ENCODE results near the gene ZZZ3. TPM values are rescaled to one million over a fixed set of nuclear protein-coding genes. Genes with fewer than 3 reads are reported as not detected.

ZZZ3 gene
- total RNA-seq, 4 donors from 2014 or later, result 36.6 to 182 (median 79.6) TPM

DNA sequence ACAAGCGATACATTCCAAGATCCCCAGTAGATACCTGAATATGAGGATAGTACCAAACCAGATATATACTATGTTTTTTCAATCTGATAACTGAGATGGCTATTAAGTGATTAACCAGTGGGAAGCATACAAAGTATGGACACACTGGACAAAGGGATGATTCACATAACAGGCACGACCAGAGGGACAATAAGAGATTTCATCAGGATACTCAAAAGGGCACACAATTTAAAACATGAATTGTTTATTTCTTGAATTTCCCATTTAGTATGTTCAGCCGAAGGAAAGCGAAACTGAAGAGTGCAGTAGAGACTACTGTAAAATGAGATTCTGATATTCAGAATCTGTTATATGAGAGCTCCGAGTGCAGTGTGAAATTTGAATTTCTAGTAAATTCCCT, 10.6 kb downstream of the ZZZ3 start:
- Histone ChIP-seq H3K36me3 (no peaks in the 10 kb centered on the region), H3K9me3 (no peaks in the 10 kb centered on the region), H3K27me3 (no peaks in the 10 kb centered on the region), H3K4me1 (peaks cover 0 to 11% of the 10 kb centered on the region in 2 donors), H3K27ac (no peak overlapping the region), H3K4me3 (no peak overlapping the region)
- DNase-seq, result no peak
- intact Hi-C loops (cut with DNase I; ENCODE audit: low total_unique reads), result no loop called here
- TF ChIP-seq, protein P1, sequence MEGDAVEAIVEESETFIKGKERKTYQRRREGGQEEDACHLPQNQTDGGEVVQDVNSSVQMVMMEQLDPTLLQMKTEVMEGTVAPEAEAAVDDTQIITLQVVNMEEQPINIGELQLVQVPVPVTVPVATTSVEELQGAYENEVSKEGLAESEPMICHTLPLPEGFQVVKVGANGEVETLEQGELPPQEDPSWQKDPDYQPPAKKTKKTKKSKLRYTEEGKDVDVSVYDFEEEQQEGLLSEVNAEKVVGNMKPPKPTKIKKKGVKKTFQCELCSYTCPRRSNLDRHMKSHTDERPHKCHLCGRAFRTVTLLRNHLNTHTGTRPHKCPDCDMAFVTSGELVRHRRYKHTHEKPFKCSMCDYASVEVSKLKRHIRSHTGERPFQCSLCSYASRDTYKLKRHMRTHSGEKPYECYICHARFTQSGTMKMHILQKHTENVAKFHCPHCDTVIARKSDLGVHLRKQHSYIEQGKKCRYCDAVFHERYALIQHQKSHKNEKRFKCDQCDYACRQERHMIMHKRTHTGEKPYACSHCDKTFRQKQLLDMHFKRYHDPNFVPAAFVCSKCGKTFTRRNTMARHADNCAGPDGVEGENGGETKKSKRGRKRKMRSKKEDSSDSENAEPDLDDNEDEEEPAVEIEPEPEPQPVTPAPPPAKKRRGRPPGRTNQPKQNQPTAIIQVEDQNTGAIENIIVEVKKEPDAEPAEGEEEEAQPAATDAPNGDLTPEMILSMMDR (IDR thresholded peaks at IDR 0.05), result no peak
- TF ChIP-seq POLR2A (IDR thresholded peaks at IDR 0.05), result no peak

DNA sequence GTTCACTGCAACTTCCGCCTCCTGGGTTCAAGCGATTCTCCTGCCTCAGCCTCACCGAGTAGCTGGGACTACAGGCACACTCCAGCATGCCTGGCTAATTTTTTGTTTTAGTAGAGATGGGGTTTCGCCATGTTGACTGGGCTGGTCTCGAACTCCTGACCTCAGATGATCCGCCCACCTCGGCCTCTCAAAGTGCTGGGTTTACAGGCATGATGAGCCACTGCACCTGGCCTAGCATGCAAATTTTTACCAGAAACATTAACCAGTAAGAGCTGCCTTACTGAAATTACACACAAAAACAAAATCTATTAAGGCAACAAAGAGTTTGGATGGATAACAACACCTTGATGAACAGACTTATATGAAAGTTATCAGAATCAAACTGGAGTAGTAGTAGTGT, 12.1 kb downstream of the ZZZ3 start:
- TF ChIP-seq, protein P1 (IDR thresholded peaks at IDR 0.05), result no peak
- TF ChIP-seq POLR2A (IDR thresholded peaks at IDR 0.05), result no peak
- H3K9me3 ChIP-seq, result no peaks in the 10 kb centered on the region
- H3K4me3 ChIP-seq, result no peak overlapping the region
- no peaks in the 10 kb centered on the region for H3K27me3 ChIP-seq
- no peak overlapping the region for H3K27ac ChIP-seq
- H3K4me1 ChIP-seq, result peaks cover 0 to 9% of the 10 kb centered on the region in 2 donors
- no peak for DNase-seq
- H3K36me3 ChIP-seq, result no peaks in the 10 kb centered on the region
- intact Hi-C loops (cut with DNase I; ENCODE audit: low total_unique reads), result no loop called here

DNA sequence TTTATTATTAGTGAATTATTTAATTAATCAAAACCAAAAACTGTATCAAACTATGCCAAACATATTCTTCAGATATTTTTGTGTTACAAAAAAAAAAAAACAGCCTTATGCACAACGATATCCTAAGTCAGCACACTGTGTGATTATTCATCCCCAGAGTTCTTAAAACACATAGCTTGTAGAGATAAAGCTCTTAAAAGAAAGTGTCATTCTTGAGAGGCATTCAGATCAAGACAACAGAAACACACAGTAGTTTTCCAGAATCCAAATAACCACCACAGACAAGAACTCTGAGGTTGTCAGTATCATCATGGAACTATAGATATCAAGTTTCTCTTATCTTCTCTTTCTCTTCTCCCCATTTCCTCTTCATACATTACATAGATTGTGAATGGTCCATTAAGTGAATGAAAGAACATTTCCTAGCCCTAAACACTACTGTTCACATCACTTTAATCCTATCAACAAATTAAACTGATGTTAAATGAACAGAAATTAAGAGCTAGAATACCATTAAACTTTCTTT, 13.5 kb downstream of the ZZZ3 start:
- peaks cover 0 to 9% of the 10 kb centered on the region in 2 donors for H3K4me1 ChIP-seq
- no peak overlapping the region for H3K27ac ChIP-seq
- no peak overlapping the region for H3K4me3 ChIP-seq
- H3K27me3 ChIP-seq, result no peaks in the 10 kb centered on the region
- TF ChIP-seq POLR2A (IDR thresholded peaks at IDR 0.05), result no peak
- no peak for DNase-seq
- H3K9me3 ChIP-seq, result no peaks in the 10 kb centered on the region
- intact Hi-C loops (cut with DNase I; ENCODE audit: low total_unique reads), result no loop called here
- no peaks in the 10 kb centered on the region for H3K36me3 ChIP-seq

DNA sequence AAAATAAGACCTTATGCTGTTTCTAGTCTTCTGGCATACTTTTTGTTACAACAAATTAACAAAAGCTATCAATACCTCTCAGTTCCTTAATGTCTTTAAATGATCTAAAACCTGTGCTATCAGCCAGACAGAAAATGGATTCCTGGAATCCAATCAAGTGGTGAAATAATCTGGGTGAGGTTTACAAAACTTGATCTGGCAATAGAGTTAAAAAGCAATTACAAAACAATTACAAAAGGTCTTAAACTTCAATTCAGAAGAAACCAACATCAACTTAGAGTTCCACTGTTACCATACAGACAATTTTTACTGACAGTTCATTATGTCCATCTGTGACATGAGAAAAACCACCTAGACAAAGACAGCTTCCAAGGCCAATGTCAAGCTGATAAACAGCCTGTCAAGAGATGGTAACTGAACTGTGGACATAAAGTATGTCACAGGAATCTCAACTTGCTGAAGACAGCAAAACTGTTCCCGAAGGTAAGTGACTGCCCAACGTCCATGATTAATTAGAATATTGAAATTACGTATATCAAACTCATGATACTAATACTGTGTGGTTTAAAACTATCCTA, 17.4 kb downstream of the ZZZ3 start:
- Histone ChIP-seq H3K27ac (no peak overlapping the region), H3K9me3 (no peaks in the 10 kb centered on the region), H3K36me3 (no peaks in the 10 kb centered on the region), H3K27me3 (no peaks in the 10 kb centered on the region), H3K4me1 (peaks cover 0 to 4% of the 10 kb centered on the region in 2 donors), H3K4me3 (no peak overlapping the region)
- intact Hi-C loops (cut with DNase I; ENCODE audit: low total_unique reads), result no loop called here
- TF ChIP-seq, protein P1 (IDR thresholded peaks at IDR 0.05), result no peak
- TF ChIP-seq POLR2A (IDR thresholded peaks at IDR 0.05), result no peak
- DNase-seq, result no peak

DNA sequence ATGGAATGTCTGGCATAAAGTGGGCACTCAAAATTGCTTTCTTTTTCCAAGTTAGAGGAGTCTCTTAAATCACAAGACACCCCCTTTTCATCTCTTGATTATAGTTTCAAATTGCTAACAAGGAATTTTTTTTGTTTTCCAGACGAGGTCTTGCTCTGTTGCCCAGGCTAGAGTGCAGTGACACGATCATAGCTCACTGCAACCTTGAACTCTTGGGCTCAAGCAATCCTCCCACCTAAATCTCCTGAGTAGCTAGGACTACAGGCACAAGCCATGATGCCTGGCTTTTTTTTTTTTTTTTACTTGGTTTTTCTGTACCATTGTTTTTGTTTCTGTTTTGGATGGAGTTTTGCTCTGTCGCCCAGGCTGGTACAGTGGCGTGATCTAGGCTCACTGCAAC, 20.8 kb downstream of the ZZZ3 start:
- no peak for DNase-seq
- no peak for TF ChIP-seq POLR2A (IDR thresholded peaks at IDR 0.05)
- TF ChIP-seq, protein P1 (IDR thresholded peaks at IDR 0.05), result no peak
- intact Hi-C loops (cut with DNase I; ENCODE audit: low total_unique reads), result no loop called here

More for the DNA sequence above, 20.8 kb downstream of the ZZZ3 start:
- no peaks in the 10 kb centered on the region for H3K36me3 ChIP-seq
- H3K9me3 ChIP-seq, result no peaks in the 10 kb centered on the region
- H3K27ac ChIP-seq, result no peak overlapping the region
- no peaks in the 10 kb centered on the region for H3K27me3 ChIP-seq
- H3K4me3 ChIP-seq, result no peak overlapping the region
- no peaks in the 10 kb centered on the region for H3K4me1 ChIP-seq
